Measurements from ENCODE around the gene HOXB3. TPM values are rescaled to one million over a fixed set of nuclear protein-coding genes. Genes with fewer than 3 reads are reported as not detected.

Gene HOXB3
- total RNA-seq, 4 donors from 2014 or later: 10.6 to 30.0 (median 18.0) TPM

DNA sequence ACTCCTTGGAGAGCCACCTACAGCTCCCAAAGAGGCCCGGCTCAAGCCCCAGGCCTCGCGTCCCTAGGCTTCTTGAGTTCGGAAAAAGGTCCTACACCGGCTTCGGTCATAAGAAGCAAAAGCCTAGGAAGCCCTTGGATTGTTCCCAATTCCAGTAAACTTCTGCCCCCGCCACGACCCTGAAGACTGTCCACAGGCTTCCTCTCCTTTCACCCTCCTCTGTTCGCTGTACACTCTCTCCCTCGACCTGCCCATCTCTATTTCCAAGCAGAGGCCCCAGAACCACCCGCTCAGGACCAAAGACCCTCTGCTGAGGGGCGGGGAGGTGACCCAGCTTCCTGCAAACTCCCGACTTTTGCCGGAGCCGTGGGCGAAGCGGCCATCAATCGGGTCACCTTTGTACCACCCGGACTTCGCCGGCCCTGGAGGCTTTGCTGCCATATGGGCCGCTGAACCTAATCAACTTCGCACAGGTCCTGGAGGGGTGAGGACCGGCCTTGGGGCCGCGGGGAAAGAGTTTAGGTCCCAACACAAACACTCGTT is 47.9 kb downstream of the HOXB3 start:
- Histone ChIP-seq H3K4me1 (peaks cover 10 to 12% of the 10 kb centered on the region in 2 donors), H3K27me3 (no peaks in the 10 kb centered on the region), H3K36me3 (no peaks in the 10 kb centered on the region), H3K27ac (peak overlapping the region; percentile 93 to 97), H3K4me3 (peak overlapping the region; percentile 55 to 64), H3K9me3 (no peaks in the 10 kb centered on the region)
- intact Hi-C loops (cut with DNase I; ENCODE audit: low total_unique reads): no loop called here
- TF ChIP-seq CTCF (IDR thresholded peaks at IDR 0.05): no peak
- no peak for TF ChIP-seq POLR2A (IDR thresholded peaks at IDR 0.05)
- peak in 1 of 2 donors; percentile 32 for DNase-seq

DNA sequence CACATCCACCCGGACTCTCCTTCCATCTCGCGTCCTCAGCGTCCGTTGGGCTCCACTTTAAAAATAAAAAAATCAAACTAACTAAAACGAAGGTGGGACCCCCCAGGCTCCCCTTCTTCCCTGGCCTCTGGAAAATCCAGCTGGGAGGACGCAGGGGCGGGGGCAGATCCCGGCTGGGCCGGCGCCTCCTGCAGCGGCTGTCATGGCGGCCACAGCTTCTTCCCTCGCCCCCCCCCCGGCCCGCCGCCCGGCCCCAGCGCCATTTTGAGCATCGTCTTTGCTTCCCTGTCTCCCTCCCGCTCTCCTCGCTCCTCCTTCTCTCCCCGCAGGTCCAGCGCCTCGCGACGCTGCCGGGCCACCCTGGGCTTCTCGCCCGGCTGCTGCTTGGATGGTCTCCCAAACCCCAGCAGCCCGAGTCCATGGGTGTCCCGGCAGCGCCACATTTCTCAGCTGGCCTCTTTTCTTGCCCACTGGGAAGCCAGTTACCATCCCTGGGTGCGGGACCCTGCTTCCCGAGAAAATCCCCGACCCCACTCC is 48.4 kb downstream of the HOXB3 start:
- Histone ChIP-seq H3K27me3 (no peaks in the 10 kb centered on the region), H3K4me1 (peaks cover 10 to 12% of the 10 kb centered on the region in 2 donors), H3K9me3 (no peaks in the 10 kb centered on the region), H3K27ac (peak overlapping the region; percentile 93 to 97), H3K36me3 (no peaks in the 10 kb centered on the region), H3K4me3 (peak overlapping the region; percentile 55 to 64)
- intact Hi-C loops (cut with DNase I; ENCODE audit: low total_unique reads): no loop called here
- TF ChIP-seq POLR2A (IDR thresholded peaks at IDR 0.05): peak in 1 of 2 donors; percentile 8
- no peak for TF ChIP-seq CTCF (IDR thresholded peaks at IDR 0.05)
- peak; percentile 57 to 83 for DNase-seq

GRCh38 chr17:48541036-48541576 is 48.9 kb downstream of the HOXB3 start:
- TF ChIP-seq CTCF (IDR thresholded peaks at IDR 0.05): no peak
- no peak for TF ChIP-seq POLR2A (IDR thresholded peaks at IDR 0.05)
- peak in 1 of 2 donors; percentile 31 for DNase-seq
- H3K36me3 ChIP-seq: no peaks in the 10 kb centered on the region
- H3K4me3 ChIP-seq: peak overlapping the region; percentile 55 to 64
- H3K4me1 ChIP-seq: peaks cover 10 to 12% of the 10 kb centered on the region in 2 donors
- H3K27ac ChIP-seq: peak overlapping the region; percentile 93 to 97
- no peaks in the 10 kb centered on the region for H3K27me3 ChIP-seq
- H3K9me3 ChIP-seq: no peaks in the 10 kb centered on the region
- intact Hi-C loops (cut with DNase I; ENCODE audit: low total_unique reads): no loop called here

GRCh38 chr17:48540213-48540612 is 49.8 kb downstream of the HOXB3 start:
- no peak for TF ChIP-seq POLR2A (IDR thresholded peaks at IDR 0.05)
- TF ChIP-seq CTCF (IDR thresholded peaks at IDR 0.05): no peak
- Histone ChIP-seq H3K27ac (no peak overlapping the region), H3K9me3 (no peaks in the 10 kb centered on the region), H3K36me3 (no peaks in the 10 kb centered on the region), H3K4me3 (no peak overlapping the region), H3K4me1 (peaks cover 3 to 4% of the 10 kb centered on the region in 2 donors), H3K27me3 (no peaks in the 10 kb centered on the region)
- no peak for DNase-seq
- intact Hi-C loops (cut with DNase I; ENCODE audit: low total_unique reads): no loop called here

GRCh38 chr17:48539177-48539576 is 50.9 kb downstream of the HOXB3 start:
- TF ChIP-seq POLR2A (IDR thresholded peaks at IDR 0.05) (no peak), CTCF (IDR thresholded peaks at IDR 0.05) (no peak)
- H3K9me3 ChIP-seq: no peaks in the 10 kb centered on the region
- H3K27me3 ChIP-seq: no peaks in the 10 kb centered on the region
- no peak for DNase-seq
- H3K27ac ChIP-seq: peak overlapping the region in 1 of 2 donors; percentile 19
- intact Hi-C loops (cut with DNase I; ENCODE audit: low total_unique reads): no loop called here
- no peak overlapping the region for H3K4me3 ChIP-seq
- H3K36me3 ChIP-seq: no peaks in the 10 kb centered on the region
- no peaks in the 10 kb centered on the region for H3K4me1 ChIP-seq
